RWPE2 (cell line): ENCODE data around the gene NCBP3.
"Not testable (repeated sequence)": the region's sequence is repeated elsewhere in the genome, so short reads cannot be mapped to it uniquely, and the experiment has no call there.

Source experiments
- ATAC-seq: fragments of 200-7000 bp; cut with Tn5 transposase; 3 replicates; pipeline ENCODE4 v1.9.1; 2021; ENCODE audit warnings: low read depth
- DNase-seq: peaks from one replicate; pipeline ENCODE4 v3.0.0-alpha.2; 2020; ENCODE audit warnings: low spot score
- H3K27ac ChIP-seq: fragments of 450-650 bp; 2 replicates; pipeline ENCODE4 v1.5.1; 2017; ENCODE audit warnings: mild to moderate bottlenecking; ENCODE audit not compliant: poor library complexity, severe bottlenecking
- H3K27me3 ChIP-seq: fragments of 250-450 bp; sonication (Bioruptor Pico); 2 replicates; pipeline ENCODE4 v1.5.1; 2021; ENCODE audit warnings: mild to moderate bottlenecking, moderate library complexity; ENCODE audit not compliant: insufficient read depth, poor library complexity, severe bottlenecking
- H3K36me3 ChIP-seq: fragments of 250-450 bp; sonication (Bioruptor Pico); 2 replicates; pipeline ENCODE4 v1.5.1; 2020; ENCODE audit warnings: low read depth, mild to moderate bottlenecking, moderate library complexity
- H3K4me1 ChIP-seq: fragments of 250-450 bp; sonication (Bioruptor Pico); 2 replicates; pipeline ENCODE4 v1.5.1; 2021; ENCODE audit warnings: mild to moderate bottlenecking, moderate library complexity; ENCODE audit not compliant: insufficient read depth, poor library complexity, severe bottlenecking
- H3K4me3 ChIP-seq: fragments of 250-450 bp; sonication (Bioruptor Pico); 2 replicates; pipeline ENCODE4 v1.5.1; 2021; ENCODE audit warnings: mild to moderate bottlenecking, moderate library complexity; ENCODE audit not compliant: severe bottlenecking
- H3K9me3 ChIP-seq: fragments of 250-450 bp; sonication (Bioruptor Pico); 2 replicates; pipeline ENCODE4 v1.5.1; 2021; ENCODE audit warnings: mild to moderate bottlenecking, moderate library complexity; ENCODE audit not compliant: severe bottlenecking
- CTCF ChIP-seq: fragments of 450-650 bp; IDR thresholded peaks from one replicate; pipeline ENCODE4 v1.5.1; 2017; ENCODE audit warnings: mild to moderate bottlenecking, moderate library complexity; ENCODE audit not compliant: poor library complexity, severe bottlenecking

NCBP3 gene

GRCh38 chr17:3796110-3796821 is 49.8 kb downstream of the NCBP3 start:
- H3K9me3 ChIP-seq = no peaks in the 10 kb centered on the region
- ATAC-seq = no peak
- no peaks in the 10 kb centered on the region for H3K36me3 ChIP-seq
- peaks cover 7% of the 10 kb centered on the region for H3K4me1 ChIP-seq
- no peak for TF ChIP-seq CTCF
- DNase-seq = no peak
- no peaks in the 10 kb centered on the region for H3K27me3 ChIP-seq
- H3K4me3 ChIP-seq = no peak overlapping the region
- H3K27ac ChIP-seq = no peak overlapping the region

GRCh38 chr17:3795390-3796102 is 50.5 kb downstream of the NCBP3 start:
- no peak overlapping the region for H3K4me3 ChIP-seq
- no peaks in the 10 kb centered on the region for H3K9me3 ChIP-seq
- peaks cover 7% of the 10 kb centered on the region for H3K4me1 ChIP-seq
- H3K27ac ChIP-seq = peak overlapping the region; percentile 14
- H3K27me3 ChIP-seq = no peaks in the 10 kb centered on the region
- ATAC-seq (no peak), DNase-seq (no peak)
- H3K36me3 ChIP-seq = no peaks in the 10 kb centered on the region
- TF ChIP-seq CTCF = no peak

- Histone ChIP-seq H3K36me3 (no peaks in the 10 kb centered on the region), H3K4me3 (no peak overlapping the region), H3K27me3 (no peaks in the 10 kb centered on the region), H3K27ac (peak overlapping the region; percentile 14), H3K9me3 (no peaks in the 10 kb centered on the region), H3K4me1 (peaks cover 7% of the 10 kb centered on the region)
- peak; percentile 34; the same call in 1 of the 3 replicates for ATAC-seq
- DNase-seq = no peak
- no peak for TF ChIP-seq CTCF
Measured at GRCh38 chr17:3794557-3795389, 51.3 kb downstream of the NCBP3 start.

GRCh38 chr17:3794152-3794551 is 51.9 kb downstream of the NCBP3 start:
- ATAC-seq, H3K4me1 ChIP-seq, H3K9me3 ChIP-seq, H3K27ac ChIP-seq, H3K36me3 ChIP-seq, H3K27me3 ChIP-seq, H3K4me3 ChIP-seq, DNase-seq: not testable (repeated sequence)

- H3K4me1 ChIP-seq, DNase-seq, H3K4me3 ChIP-seq, ATAC-seq, H3K27ac ChIP-seq, H3K36me3 ChIP-seq, H3K27me3 ChIP-seq, H3K9me3 ChIP-seq: not testable (repeated sequence)
Measured at GRCh38 chr17:3793258-3793657, 52.8 kb downstream of the NCBP3 start.
